K562 (cell line): ENCODE measurements around the gene ABCA4. TPM values are rescaled to one million over a fixed set of nuclear protein-coding genes. Genes with fewer than 3 reads are reported as not detected.

Experiments used
- ATAC-seq: fragments of 200-7000 bp; cut with Tn5 transposase; 3 replicates; pipeline ENCODE4 v1.9.1; 2020; ENCODE audit warnings: moderate library complexity
- BruUV-seq: library from RNA; stranded (reverse); fragments of 400-500 nt; replicated peaks from 2 replicates; lab custom pipeline; 2021; lab: Mats Ljungman, UMichigan
- CTCF ChIA-PET: fragments of 300-600 bp; formaldehyde crosslinking; extraction: SDS; loops from one replicate; lab custom pipeline; 2021; ENCODE audit warnings: low intra/inter-chr PET ratio; lab: Yijun Ruan, JAX
- POLR2A ChIA-PET: fragments of 300-600, 350-650 bp; sonication (Branson Sonifier 250); formaldehyde crosslinking; extraction: SDS; loops from one replicate; lab custom pipeline; 2021; ENCODE audit warnings: antibody characterized with exemption, inconsistent platforms; lab: Yijun Ruan, JAX
- DNase-seq, 4 experiments: peaks; one replicate each; pipeline versions ENCODE4 v3.0.0 to v3.0.0-alpha.2; 2011 to 2018; ENCODE audit warnings: low spot score in 3 of 4, mixed read lengths in 3 of 4; ENCODE audit errors: extremely low read depth in 1 of 4
- FAIRE-seq: peaks from 2 replicates; lab custom pipeline; 2011; peaks lifted over from hg19 to GRCh38; lab: Jason Lieb, UNC
- H2AFZ ChIP-seq: 2 replicates; pipeline ENCODE4 v1.6.0; 2011; ENCODE audit warnings: low read depth, low read length, control low read depth, inconsistent platforms
- H3K27ac ChIP-seq: fragments of 200-600 bp; 3 replicates; pipeline ENCODE4 v1.8.0; 2011; ENCODE audit warnings: low read depth, mild to moderate bottlenecking, control low read depth, inconsistent platforms, low read length, moderate library complexity, mixed read lengths; ENCODE audit errors: extremely low read depth
- H3K27me3 ChIP-seq, 2 experiments: fragments of 300-600 bp in 1 of 2; 2 replicates in 1 of 2; 3 replicates in 1 of 2; pipeline versions ENCODE4 v1.6.0 to v1.8.0; 2011; ENCODE audit warnings: inconsistent platforms in 2 of 2, low read length in 2 of 2, mild to moderate bottlenecking in 1 of 2, mixed read lengths in 1 of 2, moderate library complexity in 1 of 2; ENCODE audit not compliant: control insufficient read depth in 2 of 2, insufficient read depth in 2 of 2
- H3K36me3 ChIP-seq: fragments of 300-600 bp; 3 replicates; pipeline ENCODE4 v1.8.0; 2011; ENCODE audit warnings: mild to moderate bottlenecking, low read length, inconsistent platforms; ENCODE audit not compliant: control insufficient read depth, insufficient read depth
- H3K4me1 ChIP-seq, 2 experiments: fragments of 200-600 bp in 1 of 2; replicated peaks in 1 of 2; 2 replicates in 1 of 2; 3 replicates in 1 of 2; pipeline versions ENCODE4 v1.5.1 to v1.8.0; 2011; ENCODE audit warnings: inconsistent platforms in 2 of 2, low read length in 2 of 2, mild to moderate bottlenecking in 1 of 2, mixed read lengths in 1 of 2, moderate library complexity in 1 of 2; ENCODE audit not compliant: control insufficient read depth in 2 of 2, insufficient read depth in 2 of 2
- H3K4me2 ChIP-seq: 2 replicates; pipeline ENCODE4 v1.6.1; 2011; ENCODE audit warnings: low read length, control low read depth, inconsistent platforms, mixed read lengths; ENCODE audit not compliant: insufficient read depth
- H3K4me3 ChIP-seq: fragments of 200-600 bp; sonication (generic), shearing (Covaris generic); 2 replicates; pipeline ENCODE4 v1.5.1; 2016; ENCODE audit warnings: control low read depth, inconsistent platforms
- H3K79me2 ChIP-seq: fragments of 200-600 bp; 3 replicates; pipeline ENCODE4 v1.8.0; 2011; ENCODE audit warnings: low read length, inconsistent platforms; ENCODE audit not compliant: control insufficient read depth, insufficient read depth
- H3K9ac ChIP-seq, 2 experiments: 2 replicates each; pipeline versions ENCODE4 v1.6.0 to v1.6.1; 2011; ENCODE audit warnings: low read depth in 2 of 2, low read length in 2 of 2, control low read depth in 1 of 2, inconsistent platforms in 1 of 2, mild to moderate bottlenecking in 1 of 2, mixed read lengths in 1 of 2; ENCODE audit not compliant: insufficient read depth in 1 of 2
- H3K9me1 ChIP-seq: one replicate; pipeline ENCODE4 v1.6.0; 2011; ENCODE audit warnings: inconsistent platforms, mild to moderate bottlenecking, low read length, moderate library complexity; ENCODE audit not compliant: control insufficient read depth, insufficient read depth
- H3K9me3 ChIP-seq: replicated peaks from 2 replicates; pipeline ENCODE4 v1.5.1; 2011; ENCODE audit warnings: low read depth, low read length, inconsistent platforms; ENCODE audit not compliant: control insufficient read depth, insufficient read depth
- H4K20me1 ChIP-seq: replicated peaks from 2 replicates; pipeline ENCODE4 v1.6.1; 2011; ENCODE audit warnings: low read length, inconsistent platforms, mixed read lengths; ENCODE audit not compliant: control insufficient read depth, insufficient read depth
- ARID3B ChIP-seq: fragments of 250-450 bp; sonication (Bioruptor Pico); IDR thresholded peaks from 2 replicates; pipeline ENCODE4 v1.4.0; 2020; ENCODE audit warnings: borderline replicate concordance
- CHD1 ChIP-seq: fragments of 200-600 bp; sonication (generic); IDR thresholded peaks from one replicate; pipeline ENCODE4 v1.6.1; 2012; ENCODE audit warnings: mild to moderate bottlenecking, moderate library complexity, low read length, inconsistent platforms
- CREBBP ChIP-seq: IDR thresholded peaks from one replicate; pipeline ENCODE4 v1.6.1; 2012; ENCODE audit warnings: low read depth, mild to moderate bottlenecking, control low read depth, inconsistent platforms, low read length
- HDGF ChIP-seq: fragments of 450-650 bp; IDR thresholded peaks from 2 replicates; pipeline ENCODE4 v1.6.1; 2016
- JUN ChIP-seq, 2 experiments: sonication (generic) in 1 of 2; formaldehyde crosslinking in 1 of 2; IDR thresholded peaks; 2 replicates each; pipeline versions ENCODE4 v1.6.1 to v1.8.0; 2012 to 2022; ENCODE audit warnings: borderline replicate concordance in 2 of 2, mild to moderate bottlenecking in 2 of 2, improper control_type of control experiment in 1 of 2, low read depth in 1 of 2, low read length in 1 of 2, missing genetic modification reagents in 1 of 2
- PBX2 ChIP-seq, 2 experiments: IDR thresholded peaks in 1 of 2; conservative IDR thresholded peaks in 1 of 2; 2 replicates each; pipeline ENCODE4 v1.6.1; 2016; ENCODE audit warnings: low read depth in 2 of 2, mild to moderate bottlenecking in 1 of 2, missing compliant biosample characterization in 1 of 2, missing genetic modification characterization in 1 of 2, moderate library complexity in 1 of 2
- TSC22D4 ChIP-seq: fragments of 450-650 bp; IDR thresholded peaks from 2 replicates; pipeline ENCODE4 v1.6.1; 2016; ENCODE audit warnings: missing genetic modification characterization, missing biosample characterization, control low read depth
- ZNF140 ChIP-seq: fragments of 250-450 bp; sonication (Bioruptor Pico); IDR thresholded peaks from 2 replicates; pipeline ENCODE4 v1.8.0; 2021; ENCODE audit warnings: moderate library complexity, mild to moderate bottlenecking, inconsistent platforms
- ZNF277 ChIP-seq: fragments of 250-450 bp; sonication (Bioruptor Pico); IDR thresholded peaks from 2 replicates; pipeline ENCODE4 v1.8.0; 2022; ENCODE audit warnings: inconsistent platforms, mild to moderate bottlenecking, moderate library complexity, borderline replicate concordance
- ZNF766 ChIP-seq: fragments of 200-800 bp; sonication (Bioruptor generic); conservative IDR thresholded peaks from 2 replicates; pipeline ENCODE4 v1.6.1; 2016; ENCODE audit warnings: missing genetic modification characterization, missing compliant biosample characterization
- WGBS: fragments of 100-300 bp; shearing (Covaris generic); methylation state at CpG from one replicate; pipeline ENCODE4 v1.1.6; 2016; ENCODE audit warnings: low coverage, mixed read lengths; ENCODE audit not compliant: insufficient coverage; ENCODE audit errors: missing lambda C conversion rate; 5-methylcytosine and 5-hydroxymethylcytosine counted together
- in situ Hi-C: fragments of 300-500 bp; cut with MboI; formaldehyde crosslinking; loops from 4 replicates; pipeline ENCODE4 v1.15.0; 2018; ENCODE audit warnings: inconsistent platforms, mixed read lengths
- intact Hi-C: fragments of 100-400 bp; cut with micrococcal nuclease; formaldehyde crosslinking; loops from 2 replicates; pipeline ENCODE4 v1.14.2; 2022
- polyA plus RNA-seq, 8 experiments: library from polyadenylated mRNA; depleted of rRNA in 4 of 8; stranded (reverse) in 5 of 8; unstranded in 3 of 8; fragments of >200 nt; fragmentation: Nextera tagmentation in 2 of 8; fragmentation: Illumina TruSeq in 1 of 8; extraction: Ambion mirVana in 2 of 8; extraction: Trizol in 1 of 8; gene quantifications; 2 replicates each; pipeline versions ENCODE4 v1.2.1 to v1.2.3, GENCODE V29; 2011 to 2014; ENCODE audit warnings: inconsistent platforms in 1 of 8, missing spikeins in 1 of 8
- total RNA-seq, 7 experiments: library from RNA; depleted of rRNA in 6 of 7; stranded (reverse); fragments of >200 nt in 6 of 7; fragmentation: Illumina TruSeq in 2 of 7; extraction: Trizol in 2 of 7; gene quantifications; 2 replicates each; pipeline versions ENCODE4 v1.2.1 to v1.2.3, GENCODE V29; 2011 to 2021; ENCODE audit warnings: low replicate concordance in 1 of 7

ABCA4 gene
- total and polyA plus RNA-seq, 9 of the 15 experiments (the other 6 are each of a cell fraction or from before 2014, with no cell fraction given), result 0.01 to 0.04 TPM; not detected in 7

- Histone ChIP-seq H3K4me3 (no peak overlapping the region), H4K20me1 (no peaks in the 10 kb centered on the region), H3K4me2 (no peak overlapping the region), H3K4me1 (peaks cover 0 to 9% of the 10 kb centered on the region in 2 experiments; a peak in 2 of 5 replicates), H3K36me3 (no peaks in the 10 kb centered on the region), H2AFZ (no peak overlapping the region), H3K9ac (no peak overlapping the region), H3K79me2 (no peaks in the 10 kb centered on the region), H3K27ac (no peak overlapping the region), H3K27me3 (peaks cover 0 to 13% of the 10 kb centered on the region in 2 experiments; a peak in 3 of 5 replicates), H3K9me1 (no peaks in the 10 kb centered on the region), H3K9me3 (no peaks in the 10 kb centered on the region)
- in situ Hi-C loops, result no loop called here
- ATAC-seq, result peak; percentile 92
- ChIA-PET CTCF (no interaction called here), POLR2A (interaction anchor here (0.6 to 1.2 kb wide), 2 partner anchors 13 to 68 kb away, joined by 3 to 4 read pairs; no protein-coding TSS in a partner anchor)
- intact Hi-C loops, result no loop called here
- FAIRE-seq, result peak; percentile 57
- DNase-seq, result peak; percentile 15 to 44 (median 24)
- no TSS peak for BruUV-seq
- WGBS, result 5% methylated on average over 9 of the region's 10 CpGs
- no peak for TF ChIP-seq HDGF
- no peak for TF ChIP-seq PBX2 (CRISPR knock-in tag; IDR thresholded peaks at IDR 0.05; ENCODE audit: low read depth)
- no peak for TF ChIP-seq PBX2 (tag; conservative IDR thresholded peaks at IDR 0.05; ENCODE audit: low read depth)
- TF ChIP-seq CREBBP, result no peak
- no peak for TF ChIP-seq ARID3B
- no peak for TF ChIP-seq TSC22D4 (tag)
- no peak for TF ChIP-seq JUN (IDR thresholded peaks at IDR 0.05; ENCODE audit: borderline replicate concordance, low read depth, low read length)
- TF ChIP-seq JUN (CRISPR knock-in tag; IDR thresholded peaks at IDR 0.05; ENCODE audit: borderline replicate concordance), result no peak
- no peak for TF ChIP-seq ZNF140 (CRISPR knock-in tag)
- TF ChIP-seq ZNF277 (CRISPR knock-in tag), result no peak
- no peak for TF ChIP-seq CHD1
- no peak for TF ChIP-seq ZNF766 (CRISPR knock-in tag)
Observed at GRCh38 chr1:93980320-93981273, 140.4 kb downstream of the ABCA4 start.
